ENCODE results near the gene S100A1. TPM values are rescaled to one million over a fixed set of nuclear protein-coding genes. Genes with fewer than 3 reads are reported as not detected.
"Not testable (repeated sequence)": the region's sequence is repeated elsewhere in the genome, so short reads cannot be mapped to it uniquely, and the experiment has no call there.

S100A1 gene
- total RNA-seq, 1 donor from 2014 or later = not detected

GRCh38 chr1:153585006-153585405, 43.2 kb upstream of the S100A1 start:
- H3K4me1 ChIP-seq = no peaks in the 10 kb centered on the region
- H3K36me3 ChIP-seq = no peaks in the 10 kb centered on the region
- H3K27ac ChIP-seq = no peak overlapping the region
- no peaks in the 10 kb centered on the region for H3K9me3 ChIP-seq
- intact Hi-C loops (cut with DNase I) = no loop called here
- no peak overlapping the region for H3K4me3 ChIP-seq
- no peak for TF ChIP-seq CTCF (IDR thresholded peaks at IDR 0.05)
- no peaks in the 10 kb centered on the region for H3K27me3 ChIP-seq
- DNase-seq (no peak), ATAC-seq (no peak)

DNA sequence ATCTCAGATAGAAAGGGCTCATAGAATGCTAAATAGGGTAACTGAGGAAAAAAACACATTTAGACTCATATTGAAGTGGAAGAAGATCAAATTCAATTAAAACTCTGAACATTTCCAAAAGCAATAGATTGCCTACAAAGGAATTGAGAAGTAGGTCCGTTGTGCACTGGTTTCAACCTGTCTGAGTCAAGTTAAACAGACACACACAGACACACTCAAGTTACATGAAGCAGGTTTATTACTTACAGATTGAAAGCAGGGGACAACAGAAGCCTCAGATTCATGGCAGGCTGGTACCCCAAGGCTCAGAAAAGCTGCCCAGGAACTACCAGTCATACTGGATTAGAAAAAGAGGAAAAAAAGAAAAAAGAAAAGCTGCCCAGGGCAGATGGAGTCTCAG, 41.9 kb upstream of the S100A1 start:
- H3K27me3 ChIP-seq = no peaks in the 10 kb centered on the region
- H3K27ac ChIP-seq = no peak overlapping the region
- H3K36me3 ChIP-seq = no peaks in the 10 kb centered on the region
- H3K4me3 ChIP-seq = no peak overlapping the region
- intact Hi-C loops (cut with DNase I) = no loop called here
- H3K4me1 ChIP-seq = no peaks in the 10 kb centered on the region
- no peaks in the 10 kb centered on the region for H3K9me3 ChIP-seq
- DNase-seq (no peak), ATAC-seq (no peak)
- TF ChIP-seq CTCF (IDR thresholded peaks at IDR 0.05) = no peak

DNA sequence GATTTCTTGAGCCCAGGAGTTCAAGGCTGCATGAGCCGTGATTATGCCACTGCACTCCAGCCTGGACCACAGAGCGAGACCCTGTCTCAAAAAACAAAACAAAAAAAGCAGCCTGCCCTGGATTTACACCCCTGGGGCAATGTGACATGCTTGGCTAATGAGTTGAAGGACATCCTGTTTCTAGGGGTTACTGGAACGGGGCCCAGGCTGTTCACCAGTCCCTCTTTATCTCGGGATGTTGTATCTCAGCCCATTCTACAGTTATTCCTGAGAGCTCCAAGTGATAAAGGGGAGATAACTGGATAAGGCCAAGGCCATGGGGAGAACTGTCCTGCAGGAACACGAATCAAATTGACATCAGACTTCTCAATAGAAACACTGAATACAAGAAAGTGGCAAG, 40.9 kb upstream of the S100A1 start:
- H3K9me3 ChIP-seq = no peaks in the 10 kb centered on the region
- intact Hi-C loops (cut with DNase I) = no loop called here
- H3K27me3 ChIP-seq = no peaks in the 10 kb centered on the region
- H3K36me3 ChIP-seq = no peaks in the 10 kb centered on the region
- no peak for TF ChIP-seq CTCF (IDR thresholded peaks at IDR 0.05)
- H3K4me3 ChIP-seq = no peak overlapping the region
- H3K27ac ChIP-seq = no peak overlapping the region
- DNase-seq = no peak
- ATAC-seq = no peak
- H3K4me1 ChIP-seq = no peaks in the 10 kb centered on the region

- DNase-seq; H3K9me3 ChIP-seq; H3K27ac ChIP-seq; H3K36me3 ChIP-seq; ATAC-seq; intact Hi-C loops (cut with DNase I); H3K27me3 ChIP-seq; H3K4me3 ChIP-seq; H3K4me1 ChIP-seq: not testable (repeated sequence)
Observed at GRCh38 chr1:153588033-153588432, 40.2 kb upstream of the S100A1 start.

DNA sequence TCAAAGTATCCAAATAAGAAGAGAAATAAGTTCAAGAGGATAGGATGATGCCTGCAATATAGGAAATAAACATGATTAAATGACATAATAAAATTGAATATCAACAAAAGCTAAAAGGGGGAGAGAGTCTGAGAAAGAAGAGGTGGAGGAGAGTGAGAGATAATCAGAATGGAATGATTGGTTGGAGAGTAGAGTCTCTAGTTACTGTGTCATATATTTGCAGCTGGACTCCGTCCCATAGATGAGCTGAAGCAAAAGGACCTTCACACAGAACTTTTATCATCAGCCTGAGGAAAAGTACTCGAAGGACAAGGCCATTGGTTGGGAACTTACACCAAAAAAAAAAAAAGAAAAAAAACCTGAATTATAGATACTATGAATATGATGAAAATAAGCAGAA, 39.8 kb upstream of the S100A1 start:
- no peak overlapping the region for H3K27ac ChIP-seq
- DNase-seq (no peak), ATAC-seq (no peak)
- no peaks in the 10 kb centered on the region for H3K27me3 ChIP-seq
- H3K9me3 ChIP-seq = no peaks in the 10 kb centered on the region
- H3K4me3 ChIP-seq = no peak overlapping the region
- no peak for TF ChIP-seq CTCF (IDR thresholded peaks at IDR 0.05)
- intact Hi-C loops (cut with DNase I) = no loop called here
- no peaks in the 10 kb centered on the region for H3K4me1 ChIP-seq
- H3K36me3 ChIP-seq = no peaks in the 10 kb centered on the region

- intact Hi-C loops (cut with DNase I) = no loop called here
- Histone ChIP-seq H3K4me1 (no peaks in the 10 kb centered on the region), H3K27me3 (no peaks in the 10 kb centered on the region), H3K4me3 (no peak overlapping the region), H3K9me3 (no peaks in the 10 kb centered on the region), H3K36me3 (no peaks in the 10 kb centered on the region), H3K27ac (no peak overlapping the region)
- DNase-seq = no peak
- ATAC-seq = no peak
- no peak for TF ChIP-seq CTCF (IDR thresholded peaks at IDR 0.05)
Observed at GRCh38 chr1:153592748-153593147, 35.5 kb upstream of the S100A1 start.

Measured in upper lobe of right lung (tissue), 1 donor.